Measurements from ENCODE around the gene GRIK3.
"Not testable (repeated sequence)": the region's sequence is repeated elsewhere in the genome, so short reads cannot be mapped to it uniquely, and the experiment has no call there.

- TF ChIP-seq REST (IDR thresholded peaks at IDR 0.05; ENCODE audit: insufficient replicate concordance, low read depth); SPI1 (IDR thresholded peaks at IDR 0.05; ENCODE audit: borderline replicate concordance, low read depth); CTCF (IDR thresholded peaks at IDR 0.05; ENCODE audit: insufficient read depth, low read length); POLR2AphosphoS5 (IDR thresholded peaks at IDR 0.05; ENCODE audit: low read depth): not testable (repeated sequence)
Observed at GRCh38 chr1:36916542-36916941, 117.8 kb downstream of the GRIK3 start.
